ENCODE data around the gene ZBTB33.

DNA sequence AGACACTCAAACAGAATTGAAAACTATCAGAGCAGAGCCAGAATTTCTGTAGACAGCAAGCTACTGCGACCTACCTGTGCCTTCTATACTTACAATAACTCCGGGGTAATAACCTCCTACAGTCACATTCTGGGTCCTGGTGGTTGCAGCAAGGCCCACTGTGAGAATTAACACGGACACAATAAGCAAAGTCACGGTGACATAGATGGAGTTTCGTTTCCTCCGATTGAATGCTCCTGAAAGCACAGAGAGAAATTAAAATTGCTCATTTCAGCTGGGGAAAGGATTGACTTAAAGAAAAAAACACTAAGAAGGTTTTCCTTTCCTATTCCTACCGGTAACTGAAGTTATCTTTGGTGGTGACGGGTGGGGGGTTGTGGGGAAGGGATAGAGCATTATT is 53.6 kb downstream of the ZBTB33 start:
- TF ChIP-seq, protein P1, sequence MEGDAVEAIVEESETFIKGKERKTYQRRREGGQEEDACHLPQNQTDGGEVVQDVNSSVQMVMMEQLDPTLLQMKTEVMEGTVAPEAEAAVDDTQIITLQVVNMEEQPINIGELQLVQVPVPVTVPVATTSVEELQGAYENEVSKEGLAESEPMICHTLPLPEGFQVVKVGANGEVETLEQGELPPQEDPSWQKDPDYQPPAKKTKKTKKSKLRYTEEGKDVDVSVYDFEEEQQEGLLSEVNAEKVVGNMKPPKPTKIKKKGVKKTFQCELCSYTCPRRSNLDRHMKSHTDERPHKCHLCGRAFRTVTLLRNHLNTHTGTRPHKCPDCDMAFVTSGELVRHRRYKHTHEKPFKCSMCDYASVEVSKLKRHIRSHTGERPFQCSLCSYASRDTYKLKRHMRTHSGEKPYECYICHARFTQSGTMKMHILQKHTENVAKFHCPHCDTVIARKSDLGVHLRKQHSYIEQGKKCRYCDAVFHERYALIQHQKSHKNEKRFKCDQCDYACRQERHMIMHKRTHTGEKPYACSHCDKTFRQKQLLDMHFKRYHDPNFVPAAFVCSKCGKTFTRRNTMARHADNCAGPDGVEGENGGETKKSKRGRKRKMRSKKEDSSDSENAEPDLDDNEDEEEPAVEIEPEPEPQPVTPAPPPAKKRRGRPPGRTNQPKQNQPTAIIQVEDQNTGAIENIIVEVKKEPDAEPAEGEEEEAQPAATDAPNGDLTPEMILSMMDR (IDR thresholded peaks at IDR 0.05; ENCODE audit: insufficient read depth, low read length, poor library complexity, severe bottlenecking): no peak
- TF ChIP-seq EZH2phosphoT487 (conservative IDR thresholded peaks at IDR 0.05; ENCODE audit: low read length): no peak

Measured in SU-DHL-6 (cell line).